ENCODE results near the gene SLC38A5.

Gene SLC38A5

DNA sequence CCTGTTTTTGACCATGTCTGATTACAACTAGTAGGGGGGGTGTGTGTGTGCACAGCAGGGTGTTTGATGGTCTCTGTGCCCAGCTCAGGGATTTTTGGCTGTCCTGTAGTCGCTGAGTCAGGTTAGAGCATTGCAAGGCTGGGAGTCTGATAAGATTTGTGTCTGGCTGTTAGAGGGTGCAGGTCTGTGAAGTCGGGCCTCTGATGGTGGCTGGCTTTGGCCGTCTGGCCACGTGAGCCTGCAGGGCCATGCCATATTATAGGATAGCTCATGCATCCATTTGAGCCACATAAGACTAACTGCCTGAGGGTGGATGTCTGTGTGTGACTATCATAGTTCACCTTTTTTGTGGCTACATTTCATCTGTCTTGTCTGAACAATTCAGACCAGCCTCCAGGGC lies 43.6 kb upstream of the SLC38A5 start (continued):
- TF ChIP-seq SNAI2 (CRISPR knock-in tag; IDR thresholded peaks at IDR 0.05) = no peak
- TF ChIP-seq ZNF565 (CRISPR knock-in tag; conservative IDR thresholded peaks at IDR 0.05; ENCODE audit: low read depth) = no peak
- no peak for TF ChIP-seq ZFP30 (CRISPR knock-in tag; IDR thresholded peaks at IDR 0.05)

DNA sequence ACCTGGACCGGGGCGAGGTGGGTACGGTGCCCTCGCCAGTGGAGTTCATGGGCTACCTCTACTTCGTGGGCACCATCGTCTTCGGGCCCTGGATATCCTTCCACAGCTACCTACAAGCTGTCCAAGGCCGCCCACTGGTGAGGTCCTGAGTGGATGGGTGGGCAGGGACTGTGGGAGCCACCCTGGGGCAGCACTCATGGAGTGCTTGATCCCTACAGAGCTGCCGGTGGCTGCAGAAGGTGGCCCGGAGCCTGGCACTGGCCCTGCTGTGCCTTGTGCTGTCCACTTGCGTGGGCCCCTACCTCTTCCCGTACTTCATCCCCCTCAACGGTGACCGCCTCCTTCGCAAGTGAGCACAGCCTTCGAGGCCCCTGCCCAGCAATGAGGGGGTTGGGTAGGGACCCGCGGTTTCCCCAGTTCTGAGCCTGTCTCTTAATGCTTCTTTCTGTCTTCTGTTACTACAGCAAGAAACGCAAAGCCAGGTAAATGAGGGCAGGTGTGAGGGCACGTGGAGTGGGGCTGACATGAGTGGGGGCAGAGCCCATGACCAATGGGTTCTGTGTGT lies 42.4 kb upstream of the SLC38A5 start:
- TF ChIP-seq PPARA (CRISPR knock-in tag; IDR thresholded peaks at IDR 0.05; ENCODE audit: borderline replicate concordance) = no peak
- no peak for TF ChIP-seq ZFP3 (CRISPR knock-in tag; IDR thresholded peaks at IDR 0.05)
- no peak for TF ChIP-seq ISL1 (CRISPR knock-in tag; IDR thresholded peaks at IDR 0.05)
- no peak for TF ChIP-seq ZNF8 (CRISPR knock-in tag; IDR thresholded peaks at IDR 0.05)
- no peak for ATAC-seq

DNA sequence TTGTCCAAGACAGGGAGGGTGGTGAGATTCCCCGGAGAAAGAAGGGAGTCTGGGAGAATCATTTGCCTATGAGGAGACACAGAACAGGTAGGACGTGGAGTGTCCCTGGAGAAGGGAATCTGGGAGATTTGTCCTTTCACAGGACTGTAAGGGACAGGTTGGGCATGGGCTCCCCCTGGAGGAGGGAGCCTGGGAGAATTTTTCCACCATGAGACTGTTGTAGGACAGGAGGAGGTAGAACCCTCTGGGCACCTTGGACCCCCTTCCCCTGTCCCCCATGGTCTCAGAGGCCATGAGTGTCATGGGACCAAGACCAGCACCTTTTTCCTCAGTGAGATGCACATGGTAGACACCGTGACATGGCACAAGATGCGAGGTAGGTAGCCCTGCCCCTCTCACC lies 41.5 kb upstream of the SLC38A5 start:
- TF ChIP-seq TOX (CRISPR knock-in tag; IDR thresholded peaks at IDR 0.05; ENCODE audit: borderline replicate concordance) (no peak), SNAI2 (CRISPR knock-in tag; IDR thresholded peaks at IDR 0.05) (no peak), CSDC2 (CRISPR knock-in tag; IDR thresholded peaks at IDR 0.05) (no peak), ZC3H10 (CRISPR knock-in tag; IDR thresholded peaks at IDR 0.05) (no peak), TCF4 (CRISPR knock-in tag; IDR thresholded peaks at IDR 0.05; ENCODE audit: borderline replicate concordance) (no peak), ZFP30 (CRISPR knock-in tag; IDR thresholded peaks at IDR 0.05) (no peak), ZNF70 (CRISPR knock-in tag; IDR thresholded peaks at IDR 0.05) (no peak)
- TF ChIP-seq, protein P1, sequence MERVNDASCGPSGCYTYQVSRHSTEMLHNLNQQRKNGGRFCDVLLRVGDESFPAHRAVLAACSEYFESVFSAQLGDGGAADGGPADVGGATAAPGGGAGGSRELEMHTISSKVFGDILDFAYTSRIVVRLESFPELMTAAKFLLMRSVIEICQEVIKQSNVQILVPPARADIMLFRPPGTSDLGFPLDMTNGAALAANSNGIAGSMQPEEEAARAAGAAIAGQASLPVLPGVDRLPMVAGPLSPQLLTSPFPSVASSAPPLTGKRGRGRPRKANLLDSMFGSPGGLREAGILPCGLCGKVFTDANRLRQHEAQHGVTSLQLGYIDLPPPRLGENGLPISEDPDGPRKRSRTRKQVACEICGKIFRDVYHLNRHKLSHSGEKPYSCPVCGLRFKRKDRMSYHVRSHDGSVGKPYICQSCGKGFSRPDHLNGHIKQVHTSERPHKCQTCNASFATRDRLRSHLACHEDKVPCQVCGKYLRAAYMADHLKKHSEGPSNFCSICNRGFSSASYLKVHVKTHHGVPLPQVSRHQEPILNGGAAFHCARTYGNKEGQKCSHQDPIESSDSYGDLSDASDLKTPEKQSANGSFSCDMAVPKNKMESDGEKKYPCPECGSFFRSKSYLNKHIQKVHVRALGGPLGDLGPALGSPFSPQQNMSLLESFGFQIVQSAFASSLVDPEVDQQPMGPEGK (CRISPR knock-in tag; IDR thresholded peaks at IDR 0.05; ENCODE audit: borderline replicate concordance) = no peak
- ATAC-seq = peak; percentile 41

DNA sequence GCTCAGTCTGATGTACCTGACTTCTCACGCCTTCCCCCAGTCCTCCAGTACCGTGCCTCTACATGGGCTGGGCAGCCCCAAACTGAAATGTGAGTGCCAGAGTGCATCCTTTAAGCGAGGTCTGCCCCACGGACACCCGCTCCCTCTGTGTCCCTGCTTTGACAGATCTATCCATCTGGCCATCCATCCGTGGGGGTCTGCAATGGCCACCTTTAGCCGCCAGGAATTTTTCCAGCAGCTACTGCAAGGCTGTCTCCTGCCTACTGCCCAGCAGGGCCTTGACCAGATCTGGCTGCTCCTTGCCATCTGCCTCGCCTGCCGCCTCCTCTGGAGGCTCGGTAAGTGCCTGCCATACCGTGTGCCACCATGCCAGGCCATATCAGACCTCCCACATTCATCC lies 39.6 kb upstream of the SLC38A5 start:
- ATAC-seq = no peak; the same call in 1 of the 3 replicates
- TF ChIP-seq ZNF8 (CRISPR knock-in tag; IDR thresholded peaks at IDR 0.05) (no peak), BACH2 (CRISPR knock-in tag; IDR thresholded peaks at IDR 0.05; ENCODE audit: borderline replicate concordance) (no peak), SNAI2 (CRISPR knock-in tag; IDR thresholded peaks at IDR 0.05) (no peak), ZFP3 (CRISPR knock-in tag; IDR thresholded peaks at IDR 0.05) (no peak), OSR1 (CRISPR knock-in tag; IDR thresholded peaks at IDR 0.05) (no peak), PPARA (CRISPR knock-in tag; IDR thresholded peaks at IDR 0.05; ENCODE audit: borderline replicate concordance) (no peak), CSDC2 (CRISPR knock-in tag; IDR thresholded peaks at IDR 0.05) (no peak), GLIS3 (CRISPR knock-in tag; IDR thresholded peaks at IDR 0.05) (no peak), ARNTL (CRISPR knock-in tag; IDR thresholded peaks at IDR 0.05; ENCODE audit: borderline replicate concordance, low read depth) (no peak)
- TF ChIP-seq, protein P2, sequence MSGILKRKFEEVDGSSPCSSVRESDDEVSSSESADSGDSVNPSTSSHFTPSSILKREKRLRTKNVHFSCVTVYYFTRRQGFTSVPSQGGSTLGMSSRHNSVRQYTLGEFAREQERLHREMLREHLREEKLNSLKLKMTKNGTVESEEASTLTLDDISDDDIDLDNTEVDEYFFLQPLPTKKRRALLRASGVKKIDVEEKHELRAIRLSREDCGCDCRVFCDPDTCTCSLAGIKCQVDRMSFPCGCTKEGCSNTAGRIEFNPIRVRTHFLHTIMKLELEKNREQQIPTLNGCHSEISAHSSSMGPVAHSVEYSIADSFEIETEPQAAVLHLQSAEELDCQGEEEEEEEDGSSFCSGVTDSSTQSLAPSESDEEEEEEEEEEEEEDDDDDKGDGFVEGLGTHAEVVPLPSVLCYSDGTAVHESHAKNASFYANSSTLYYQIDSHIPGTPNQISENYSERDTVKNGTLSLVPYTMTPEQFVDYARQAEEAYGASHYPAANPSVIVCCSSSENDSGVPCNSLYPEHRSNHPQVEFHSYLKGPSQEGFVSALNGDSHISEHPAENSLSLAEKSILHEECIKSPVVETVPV (CRISPR knock-in tag; IDR thresholded peaks at IDR 0.05) = no peak
- TF ChIP-seq, protein P3, sequence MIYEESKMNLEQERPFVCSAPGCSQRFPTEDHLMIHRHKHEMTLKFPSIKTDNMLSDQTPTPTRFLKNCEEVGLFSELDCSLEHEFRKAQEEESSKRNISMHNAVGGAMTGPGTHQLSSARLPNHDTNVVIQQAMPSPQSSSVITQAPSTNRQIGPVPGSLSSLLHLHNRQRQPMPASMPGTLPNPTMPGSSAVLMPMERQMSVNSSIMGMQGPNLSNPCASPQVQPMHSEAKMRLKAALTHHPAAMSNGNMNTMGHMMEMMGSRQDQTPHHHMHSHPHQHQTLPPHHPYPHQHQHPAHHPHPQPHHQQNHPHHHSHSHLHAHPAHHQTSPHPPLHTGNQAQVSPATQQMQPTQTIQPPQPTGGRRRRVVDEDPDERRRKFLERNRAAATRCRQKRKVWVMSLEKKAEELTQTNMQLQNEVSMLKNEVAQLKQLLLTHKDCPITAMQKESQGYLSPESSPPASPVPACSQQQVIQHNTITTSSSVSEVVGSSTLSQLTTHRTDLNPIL (CRISPR knock-in tag; IDR thresholded peaks at IDR 0.05; ENCODE audit: low read depth) = no peak
- TF ChIP-seq, protein P1 (CRISPR knock-in tag; IDR thresholded peaks at IDR 0.05; ENCODE audit: borderline replicate concordance) = no peak

DNA sequence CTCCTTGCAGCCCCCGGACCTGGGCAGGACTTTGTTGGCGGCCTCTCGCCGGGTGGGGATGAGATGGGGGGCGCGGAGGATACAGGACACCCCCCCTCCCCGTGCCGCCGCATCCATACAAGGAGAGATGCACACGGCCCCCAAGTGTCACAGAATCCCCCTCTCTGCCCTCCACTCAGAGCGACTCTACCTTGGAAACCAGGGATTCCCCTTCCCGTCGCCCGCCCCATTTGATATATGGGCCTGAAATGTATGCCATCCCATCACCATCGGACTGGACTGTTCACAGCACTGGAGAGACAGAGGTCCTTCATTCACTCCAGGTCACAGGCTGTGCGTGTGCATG lies 39.2 kb upstream of the SLC38A5 start:
- peak; percentile 22 for ATAC-seq
- TF ChIP-seq RARB (CRISPR knock-in tag; IDR thresholded peaks at IDR 0.05) (no peak), ARNTL (CRISPR knock-in tag; IDR thresholded peaks at IDR 0.05; ENCODE audit: borderline replicate concordance, low read depth) (no peak), ZNF565 (CRISPR knock-in tag; conservative IDR thresholded peaks at IDR 0.05; ENCODE audit: low read depth) (no peak), ZNF70 (CRISPR knock-in tag; IDR thresholded peaks at IDR 0.05) (no peak), ISL1 (CRISPR knock-in tag; IDR thresholded peaks at IDR 0.05) (no peak), CSDC2 (CRISPR knock-in tag; IDR thresholded peaks at IDR 0.05) (no peak), ZNF8 (CRISPR knock-in tag; IDR thresholded peaks at IDR 0.05) (no peak), ZFP30 (CRISPR knock-in tag; IDR thresholded peaks at IDR 0.05) (no peak)
- TF ChIP-seq, protein P1 (CRISPR knock-in tag; IDR thresholded peaks at IDR 0.05; ENCODE audit: borderline replicate concordance) = no peak
- TF ChIP-seq, protein P4, sequence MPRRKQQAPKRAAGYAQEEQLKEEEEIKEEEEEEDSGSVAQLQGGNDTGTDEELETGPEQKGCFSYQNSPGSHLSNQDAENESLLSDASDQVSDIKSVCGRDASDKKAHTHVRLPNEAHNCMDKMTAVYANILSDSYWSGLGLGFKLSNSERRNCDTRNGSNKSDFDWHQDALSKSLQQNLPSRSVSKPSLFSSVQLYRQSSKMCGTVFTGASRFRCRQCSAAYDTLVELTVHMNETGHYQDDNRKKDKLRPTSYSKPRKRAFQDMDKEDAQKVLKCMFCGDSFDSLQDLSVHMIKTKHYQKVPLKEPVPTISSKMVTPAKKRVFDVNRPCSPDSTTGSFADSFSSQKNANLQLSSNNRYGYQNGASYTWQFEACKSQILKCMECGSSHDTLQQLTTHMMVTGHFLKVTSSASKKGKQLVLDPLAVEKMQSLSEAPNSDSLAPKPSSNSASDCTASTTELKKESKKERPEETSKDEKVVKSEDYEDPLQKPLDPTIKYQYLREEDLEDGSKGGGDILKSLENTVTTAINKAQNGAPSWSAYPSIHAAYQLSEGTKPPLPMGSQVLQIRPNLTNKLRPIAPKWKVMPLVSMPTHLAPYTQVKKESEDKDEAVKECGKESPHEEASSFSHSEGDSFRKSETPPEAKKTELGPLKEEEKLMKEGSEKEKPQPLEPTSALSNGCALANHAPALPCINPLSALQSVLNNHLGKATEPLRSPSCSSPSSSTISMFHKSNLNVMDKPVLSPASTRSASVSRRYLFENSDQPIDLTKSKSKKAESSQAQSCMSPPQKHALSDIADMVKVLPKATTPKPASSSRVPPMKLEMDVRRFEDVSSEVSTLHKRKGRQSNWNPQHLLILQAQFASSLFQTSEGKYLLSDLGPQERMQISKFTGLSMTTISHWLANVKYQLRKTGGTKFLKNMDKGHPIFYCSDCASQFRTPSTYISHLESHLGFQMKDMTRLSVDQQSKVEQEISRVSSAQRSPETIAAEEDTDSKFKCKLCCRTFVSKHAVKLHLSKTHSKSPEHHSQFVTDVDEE (CRISPR knock-in tag; IDR thresholded peaks at IDR 0.05) = no peak
- TF ChIP-seq, protein P3 (CRISPR knock-in tag; IDR thresholded peaks at IDR 0.05; ENCODE audit: low read depth) = no peak
